ENCODE data around the gene NCBP3.

DNA sequence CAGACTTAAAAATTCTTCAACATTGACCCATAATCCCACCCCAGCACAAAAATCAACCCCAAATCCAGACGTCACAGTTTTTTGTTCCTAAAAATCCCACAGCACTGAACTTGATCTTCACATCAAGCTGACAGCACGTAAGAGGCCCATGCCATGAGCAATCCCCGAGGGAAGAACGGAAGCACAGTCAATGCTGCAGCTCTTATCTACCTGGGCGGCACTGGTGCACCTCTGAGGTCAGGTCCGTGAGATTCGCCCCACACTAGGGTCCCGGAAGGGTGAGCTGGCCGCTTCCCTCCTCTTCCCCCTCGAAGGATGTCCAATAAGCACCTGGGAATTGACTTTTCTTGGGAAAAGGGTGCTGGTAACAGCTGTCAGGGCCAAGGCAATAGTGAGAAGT, 33.8 kb downstream of the NCBP3 start:
- TF ChIP-seq, protein P1, sequence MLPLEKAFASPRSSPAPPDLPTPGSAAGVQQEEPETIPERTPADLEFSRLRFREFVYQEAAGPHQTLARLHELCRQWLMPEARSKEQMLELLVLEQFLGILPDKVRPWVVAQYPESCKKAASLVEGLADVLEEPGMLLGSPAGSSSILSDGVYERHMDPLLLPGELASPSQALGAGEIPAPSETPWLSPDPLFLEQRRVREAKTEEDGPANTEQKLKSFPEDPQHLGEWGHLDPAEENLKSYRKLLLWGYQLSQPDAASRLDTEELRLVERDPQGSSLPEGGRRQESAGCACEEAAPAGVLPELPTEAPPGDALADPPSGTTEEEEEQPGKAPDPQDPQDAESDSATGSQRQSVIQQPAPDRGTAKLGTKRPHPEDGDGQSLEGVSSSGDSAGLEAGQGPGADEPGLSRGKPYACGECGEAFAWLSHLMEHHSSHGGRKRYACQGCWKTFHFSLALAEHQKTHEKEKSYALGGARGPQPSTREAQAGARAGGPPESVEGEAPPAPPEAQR (tag by site-specific recombination; IDR thresholded peaks at IDR 0.05), result no peak
- TF ChIP-seq, protein P2, sequence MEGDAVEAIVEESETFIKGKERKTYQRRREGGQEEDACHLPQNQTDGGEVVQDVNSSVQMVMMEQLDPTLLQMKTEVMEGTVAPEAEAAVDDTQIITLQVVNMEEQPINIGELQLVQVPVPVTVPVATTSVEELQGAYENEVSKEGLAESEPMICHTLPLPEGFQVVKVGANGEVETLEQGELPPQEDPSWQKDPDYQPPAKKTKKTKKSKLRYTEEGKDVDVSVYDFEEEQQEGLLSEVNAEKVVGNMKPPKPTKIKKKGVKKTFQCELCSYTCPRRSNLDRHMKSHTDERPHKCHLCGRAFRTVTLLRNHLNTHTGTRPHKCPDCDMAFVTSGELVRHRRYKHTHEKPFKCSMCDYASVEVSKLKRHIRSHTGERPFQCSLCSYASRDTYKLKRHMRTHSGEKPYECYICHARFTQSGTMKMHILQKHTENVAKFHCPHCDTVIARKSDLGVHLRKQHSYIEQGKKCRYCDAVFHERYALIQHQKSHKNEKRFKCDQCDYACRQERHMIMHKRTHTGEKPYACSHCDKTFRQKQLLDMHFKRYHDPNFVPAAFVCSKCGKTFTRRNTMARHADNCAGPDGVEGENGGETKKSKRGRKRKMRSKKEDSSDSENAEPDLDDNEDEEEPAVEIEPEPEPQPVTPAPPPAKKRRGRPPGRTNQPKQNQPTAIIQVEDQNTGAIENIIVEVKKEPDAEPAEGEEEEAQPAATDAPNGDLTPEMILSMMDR (tag by site-specific recombination; IDR thresholded peaks at IDR 0.05), result no peak
- no peak for TF ChIP-seq ZNF776 (tag by site-specific recombination; IDR thresholded peaks at IDR 0.05; ENCODE audit: borderline replicate concordance)
- TF ChIP-seq ZSCAN30 (tag by site-specific recombination; IDR thresholded peaks at IDR 0.05), result no peak
- TF ChIP-seq ZNF510 (tag by site-specific recombination; IDR thresholded peaks at IDR 0.05; ENCODE audit: insufficient replicate concordance), result no peak
- no peak for TF ChIP-seq MEIS1 (CRISPR knock-in tag; IDR thresholded peaks at IDR 0.05; ENCODE audit: borderline replicate concordance)
- TF ChIP-seq ZNF184 (tag by site-specific recombination; IDR thresholded peaks at IDR 0.05), result no peak
- no peak for TF ChIP-seq ZNF530 (tag by site-specific recombination; IDR thresholded peaks at IDR 0.05; ENCODE audit: low read depth)
- TF ChIP-seq ZNF138 (tag by site-specific recombination; IDR thresholded peaks at IDR 0.05; ENCODE audit: borderline replicate concordance), result no peak
- TF ChIP-seq ZFP41 (tag by site-specific recombination; IDR thresholded peaks at IDR 0.05; ENCODE audit: borderline replicate concordance), result no peak

Measured in HEK293 (cell line).